Endothelial cell of umbilical vein (primary cell): ENCODE data around the gene STK16. TPM values are rescaled to one million over a fixed set of nuclear protein-coding genes. Genes with fewer than 3 reads are reported as not detected.

Experiments used
- BruUV-seq: library from RNA; stranded (reverse); fragments of 400-500 nt; replicated peaks from 2 replicates; lab custom pipeline; 2021; lab: Mats Ljungman, UMichigan
- CTCF ChIA-PET: fragments of 300-600, 350-600 bp; sonication (Branson Sonifier 250); formaldehyde crosslinking; loops from one replicate; lab custom pipeline; 2021; ENCODE audit warnings: antibody characterized with exemption, inconsistent platforms; lab: Charles Lee
- POLR2A ChIA-PET: fragments of 300-600, 350-600 bp; sonication (Branson Sonifier 250); formaldehyde crosslinking; loops from one replicate; lab custom pipeline; 2021; ENCODE audit warnings: antibody characterized with exemption, inconsistent platforms; lab: Charles Lee
- DNase-seq: peaks from one replicate; pipeline ENCODE4 v3.0.0-alpha.2; 2011; ENCODE audit warnings: low read depth, low spot score
- FAIRE-seq: peaks from 2 replicates; lab custom pipeline; 2011; peaks lifted over from hg19 to GRCh38; lab: Jason Lieb, UNC
- H2AFZ ChIP-seq: 2 replicates; pipeline ENCODE4 v1.6.0; 2012; ENCODE audit warnings: low read depth, low read length, control low read depth, inconsistent platforms
- H3K27ac ChIP-seq: 2 replicates; pipeline ENCODE4 v1.5.1; 2011; ENCODE audit warnings: low read depth, mild to moderate bottlenecking, control low read depth, low read length, moderate library complexity; ENCODE audit not compliant: insufficient read depth
- H3K27me3 ChIP-seq, 2 experiments: 2 replicates each; pipeline versions ENCODE4 v1.6.0 to v1.6.1; 2011; ENCODE audit warnings: low read length in 2 of 2, mixed read lengths in 1 of 2; ENCODE audit not compliant: control insufficient read depth in 2 of 2, insufficient read depth in 2 of 2
- H3K36me3 ChIP-seq, 2 experiments: 2 replicates in 1 of 2; 3 replicates in 1 of 2; pipeline ENCODE4 v1.5.1; 2011; ENCODE audit warnings: low read length in 2 of 2, mild to moderate bottlenecking in 1 of 2, moderate library complexity in 1 of 2; ENCODE audit not compliant: control insufficient read depth in 2 of 2, insufficient read depth in 2 of 2; ENCODE audit errors: extremely low read depth in 1 of 2
- H3K4me1 ChIP-seq: 3 replicates; pipeline ENCODE4 v1.5.1; 2011; ENCODE audit warnings: mild to moderate bottlenecking, low read length; ENCODE audit not compliant: control insufficient read depth, insufficient read depth; ENCODE audit errors: extremely low read depth
- H3K4me2 ChIP-seq: 2 replicates; pipeline ENCODE4 v1.6.1; 2011; ENCODE audit warnings: low read length, control low read depth, mixed read lengths; ENCODE audit not compliant: insufficient read depth
- H3K4me3 ChIP-seq, 3 experiments: fragments of 200-600 bp in 1 of 3; sonication (generic), shearing (Covaris generic) in 1 of 3; replicated peaks in 1 of 3; 2 replicates each; pipeline ENCODE4 v1.5.1; 2011 to 2016; ENCODE audit warnings: control low read depth in 3 of 3, low read length in 3 of 3, mild to moderate bottlenecking in 2 of 3, inconsistent platforms in 1 of 3, low read depth in 1 of 3, moderate library complexity in 1 of 3; ENCODE audit not compliant: insufficient read depth in 1 of 3
- H3K79me2 ChIP-seq: 2 replicates; pipeline ENCODE4 v1.6.0; 2012; ENCODE audit warnings: low read length, inconsistent platforms; ENCODE audit not compliant: control insufficient read depth, insufficient read depth
- H3K9ac ChIP-seq: replicated peaks from 2 replicates; pipeline ENCODE3; 2011; ENCODE audit warnings: low read length, control low read depth; ENCODE audit not compliant: insufficient read depth; ENCODE audit errors: extremely low read depth
- H3K9me1 ChIP-seq: replicated peaks from 3 replicates; pipeline ENCODE4 v1.6.0; 2011; ENCODE audit warnings: mild to moderate bottlenecking, low read length; ENCODE audit not compliant: control insufficient read depth, insufficient read depth; ENCODE audit errors: extremely low read depth
- H3K9me3 ChIP-seq: replicated peaks from 2 replicates; pipeline ENCODE4 v1.5.1; 2012; ENCODE audit warnings: low read length, inconsistent platforms; ENCODE audit not compliant: control insufficient read depth, insufficient read depth
- H4K20me1 ChIP-seq: replicated peaks from 2 replicates; pipeline ENCODE3; 2011; ENCODE audit warnings: mild to moderate bottlenecking, low read length; ENCODE audit not compliant: control insufficient read depth, insufficient read depth; ENCODE audit errors: extremely low read depth
- EZH2 ChIP-seq: IDR thresholded peaks from 2 replicates; pipeline ENCODE4 v1.6.1; 2012; ENCODE audit warnings: borderline replicate concordance, low read depth, mild to moderate bottlenecking, moderate library complexity, low read length, inconsistent platforms; ENCODE audit not compliant: severe bottlenecking
- JUN ChIP-seq: IDR thresholded peaks from 2 replicates; pipeline ENCODE4 v1.6.1; 2011; ENCODE audit warnings: borderline replicate concordance, low read depth; ENCODE audit not compliant: insufficient read length, insufficient read depth
- dilution Hi-C: fragments of 300-500 bp; cut with MboI; formaldehyde crosslinking; loops from one replicate; pipeline ENCODE4 v1.15.0; 2019; ENCODE audit warnings: low sequenced_read_pairs; ENCODE audit not compliant: extremely low pct_ligation_motif_present
- intact Hi-C: fragments of 100-400 bp; cut with micrococcal nuclease; formaldehyde crosslinking; loops from one replicate; pipeline ENCODE4 v1.10.0; 2022
- polyA plus RNA-seq, 4 experiments: library from polyadenylated mRNA; depleted of rRNA in 3 of 4; stranded (reverse) in 3 of 4; unstranded in 1 of 4; fragments of >200 nt; gene quantifications; 2 replicates each; pipeline versions ENCODE4 v1.2.1 to v1.2.3, GENCODE V29; 2011 to 2012; ENCODE audit warnings: missing spikeins in 1 of 4
- total RNA-seq: library from RNA; stranded (reverse); gene quantifications from 2 replicates; pipeline ENCODE4 v1.2.3, GENCODE V29; 2021
- TF ChIP-seq, protein P1 (sequence below), 2 donors: IDR thresholded peaks; 1 replicate in 1 of 2; 2 replicates in 1 of 2; pipeline ENCODE4 v1.5.1; 2011; ENCODE audit warnings: low read length in 2 of 2, mild to moderate bottlenecking in 2 of 2, moderate library complexity in 2 of 2, control low read depth in 1 of 2, inconsistent platforms in 1 of 2, low read depth in 1 of 2; ENCODE audit not compliant: insufficient read depth in 1 of 2; ENCODE audit errors: extremely low read depth in 1 of 2
- TF ChIP-seq, protein P2 (sequence below): IDR thresholded peaks from 2 replicates; pipeline ENCODE4 v1.6.1; 2011; ENCODE audit not compliant: insufficient read depth, insufficient read length

The STK16 gene
- total and polyA plus RNA-seq, 2 donors (not counting 3 experiments of a cell fraction or from before 2014, with no cell fraction given): 18.8 to 63.2 TPM

DNA sequence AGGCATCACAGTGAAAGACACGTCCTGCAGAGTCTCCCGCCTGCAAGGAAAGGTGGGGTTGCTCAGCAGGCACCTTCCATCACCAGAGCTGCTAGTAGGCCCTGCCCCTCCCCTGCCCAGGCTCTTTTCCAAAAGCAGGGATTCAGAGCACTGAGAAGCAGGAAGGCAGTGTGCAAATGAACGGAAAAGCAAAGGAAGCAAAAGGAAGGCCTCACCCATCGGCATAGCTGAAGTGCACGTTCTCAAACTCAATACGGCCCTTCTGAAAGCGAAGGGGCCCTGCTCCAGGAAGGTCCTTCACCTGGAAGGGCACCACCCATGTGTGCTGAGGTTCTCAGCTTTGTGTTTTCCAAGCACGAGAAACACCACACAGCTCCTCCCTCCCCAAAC lies 32.3 kb upstream of the STK16 start:
- FAIRE-seq (no peak), DNase-seq (no peak)
- dilution Hi-C loops (no loop called here), intact Hi-C loops (no loop called here)
- no peak overlapping the region for H3K27ac ChIP-seq
- no peaks in the 10 kb centered on the region for H3K9me1 ChIP-seq
- BruUV-seq: no TSS peak
- TF ChIP-seq, protein P1, sequence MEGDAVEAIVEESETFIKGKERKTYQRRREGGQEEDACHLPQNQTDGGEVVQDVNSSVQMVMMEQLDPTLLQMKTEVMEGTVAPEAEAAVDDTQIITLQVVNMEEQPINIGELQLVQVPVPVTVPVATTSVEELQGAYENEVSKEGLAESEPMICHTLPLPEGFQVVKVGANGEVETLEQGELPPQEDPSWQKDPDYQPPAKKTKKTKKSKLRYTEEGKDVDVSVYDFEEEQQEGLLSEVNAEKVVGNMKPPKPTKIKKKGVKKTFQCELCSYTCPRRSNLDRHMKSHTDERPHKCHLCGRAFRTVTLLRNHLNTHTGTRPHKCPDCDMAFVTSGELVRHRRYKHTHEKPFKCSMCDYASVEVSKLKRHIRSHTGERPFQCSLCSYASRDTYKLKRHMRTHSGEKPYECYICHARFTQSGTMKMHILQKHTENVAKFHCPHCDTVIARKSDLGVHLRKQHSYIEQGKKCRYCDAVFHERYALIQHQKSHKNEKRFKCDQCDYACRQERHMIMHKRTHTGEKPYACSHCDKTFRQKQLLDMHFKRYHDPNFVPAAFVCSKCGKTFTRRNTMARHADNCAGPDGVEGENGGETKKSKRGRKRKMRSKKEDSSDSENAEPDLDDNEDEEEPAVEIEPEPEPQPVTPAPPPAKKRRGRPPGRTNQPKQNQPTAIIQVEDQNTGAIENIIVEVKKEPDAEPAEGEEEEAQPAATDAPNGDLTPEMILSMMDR (IDR thresholded peaks at IDR 0.05; ENCODE audit: extremely low read depth in 1 of 2, insufficient read depth in 1 of 2, low read depth in 1 of 2, low read length in 2 of 2): no peak
- TF ChIP-seq JUN (no peak), EZH2 (no peak)
- H3K4me3 ChIP-seq: no peak overlapping the region
- no peaks in the 10 kb centered on the region for H4K20me1 ChIP-seq
- H3K27me3 ChIP-seq: no peaks in the 10 kb centered on the region
- H3K4me2 ChIP-seq: no peak overlapping the region
- H2AFZ ChIP-seq: no peak overlapping the region
- peaks cover 8% of the 10 kb centered on the region for H3K4me1 ChIP-seq
- H3K9ac ChIP-seq: no peak overlapping the region
- ChIA-PET POLR2A (no interaction called here), CTCF (interaction anchor here (1.4 kb wide), 1 partner anchor 183 kb away, joined by 3 read pairs; no protein-coding TSS in a partner anchor)
- H3K36me3 ChIP-seq: peaks cover 3 to 13% of the 10 kb centered on the region in 2 experiments
- H3K79me2 ChIP-seq: no peaks in the 10 kb centered on the region
- H3K9me3 ChIP-seq: no peaks in the 10 kb centered on the region

DNA sequence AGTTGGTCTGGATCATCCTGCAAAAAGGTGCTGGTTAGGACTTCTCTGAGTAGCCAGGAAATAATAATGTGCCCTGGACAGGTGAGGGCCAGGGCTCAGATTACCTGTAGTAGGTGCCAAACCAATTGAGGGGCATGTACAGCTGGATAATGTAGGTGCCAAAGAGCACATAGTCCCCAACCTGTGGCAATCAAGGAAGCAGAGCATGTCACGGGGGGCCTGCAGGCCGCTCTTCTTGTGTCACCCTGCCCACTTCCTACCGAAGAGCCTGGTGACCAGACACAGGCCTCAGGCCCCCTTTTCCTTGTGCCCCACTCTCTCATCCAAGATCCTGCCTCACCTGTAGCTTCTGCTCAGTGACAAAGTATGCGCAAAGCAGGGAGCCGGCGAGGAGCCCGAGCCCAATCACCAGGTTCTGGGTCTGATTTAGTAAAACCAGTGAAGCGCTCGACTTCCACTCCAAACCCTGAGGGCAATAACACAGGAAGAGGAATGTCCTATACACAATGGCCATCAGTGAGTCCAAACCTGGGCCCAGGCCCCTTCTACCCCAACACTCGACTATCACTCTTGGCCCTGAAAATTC lies 31.7 kb upstream of the STK16 start:
- no peak overlapping the region for H3K4me3 ChIP-seq
- H4K20me1 ChIP-seq: no peaks in the 10 kb centered on the region
- no peaks in the 10 kb centered on the region for H3K9me1 ChIP-seq
- H3K27ac ChIP-seq: no peak overlapping the region
- intact Hi-C loops: no loop called here
- TF ChIP-seq, protein P2, sequence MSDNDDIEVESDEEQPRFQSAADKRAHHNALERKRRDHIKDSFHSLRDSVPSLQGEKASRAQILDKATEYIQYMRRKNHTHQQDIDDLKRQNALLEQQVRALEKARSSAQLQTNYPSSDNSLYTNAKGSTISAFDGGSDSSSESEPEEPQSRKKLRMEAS: no peak
- no peak overlapping the region for H3K4me2 ChIP-seq
- no peak for FAIRE-seq
- H3K36me3 ChIP-seq: peaks cover 3 to 13% of the 10 kb centered on the region in 2 experiments
- ChIA-PET CTCF (interaction anchor here (1.4 kb wide), 1 partner anchor 184 kb away, joined by 3 read pairs; no protein-coding TSS in a partner anchor), POLR2A (no interaction called here)
- no peaks in the 10 kb centered on the region for H3K27me3 ChIP-seq
- H2AFZ ChIP-seq: no peak overlapping the region
- BruUV-seq: no TSS peak
- H3K4me1 ChIP-seq: peaks cover 8% of the 10 kb centered on the region
- no peaks in the 10 kb centered on the region for H3K9me3 ChIP-seq
- H3K79me2 ChIP-seq: no peaks in the 10 kb centered on the region
- no peak for DNase-seq
- dilution Hi-C loops: no loop called here
- no peak overlapping the region for H3K9ac ChIP-seq
